ENCODE results near the gene ATG7.

ATG7 gene

GRCh38 chr3:11606090-11606784 lies 334.0 kb downstream of the ATG7 start:
- no peak for TF ChIP-seq CTCF (IDR thresholded peaks at IDR 0.05; ENCODE audit: low read depth, low read length, missing control alignments)
- no peak for DNase-seq (ENCODE audit: low read depth)
- H3K4me3 ChIP-seq (ENCODE audit: low read depth, low read length): no peak overlapping the region

DNA sequence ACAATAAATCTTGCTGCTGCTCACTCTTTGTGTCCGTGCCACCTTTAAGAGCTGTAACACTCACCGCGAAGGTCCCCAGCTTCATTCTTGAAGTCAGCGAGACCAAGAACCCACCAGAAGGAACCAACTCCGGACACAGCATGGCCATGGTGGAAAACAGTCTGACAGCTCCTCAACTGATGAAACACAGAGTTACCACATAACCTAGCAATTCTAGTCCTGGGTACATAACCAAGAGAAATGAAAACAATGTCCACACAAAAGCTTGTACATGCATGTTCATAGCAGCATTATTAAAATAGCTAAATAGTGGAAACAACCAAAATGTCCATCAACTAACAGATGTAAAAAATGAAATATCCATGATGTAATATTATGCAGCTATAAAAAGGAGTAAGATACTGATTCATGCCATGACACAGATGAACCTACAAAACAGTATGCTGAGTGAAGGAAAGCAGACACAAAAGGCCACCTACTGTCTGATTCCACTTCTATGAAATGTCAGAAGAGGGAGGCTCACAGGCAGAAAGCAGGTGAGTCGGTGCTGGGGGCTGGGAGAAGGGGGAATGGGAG lies 334.8 kb downstream of the ATG7 start:
- DNase-seq (ENCODE audit: low read depth): no peak
- no peak for TF ChIP-seq CTCF (IDR thresholded peaks at IDR 0.05; ENCODE audit: low read depth, low read length, missing control alignments)
- H3K4me3 ChIP-seq (ENCODE audit: low read depth, low read length): no peak overlapping the region

Measured in GM12864 (cell line).